ENCODE data around the gene KRT78.

- TF ChIP-seq ZC3H4 (CRISPR knock-in tag; IDR thresholded peaks at IDR 0.05; ENCODE audit: borderline replicate concordance) (no peak), CBX8 (IDR thresholded peaks at IDR 0.05; ENCODE audit: borderline replicate concordance, extremely low read depth, low read depth, low read length, poor library complexity, severe bottlenecking) (no peak), POLR2A (conservative IDR thresholded peaks at IDR 0.05) (no peak), BMI1 (IDR thresholded peaks at IDR 0.05; ENCODE audit: low read length) (no peak), YY1 (IDR thresholded peaks at IDR 0.05; ENCODE audit: borderline replicate concordance in 1 of 3, control insufficient read depth in 1 of 3, extremely low read depth in 1 of 3, insufficient read depth in 3 of 3, insufficient read length in 1 of 3, insufficient replicate concordance in 2 of 3, low read depth in 1 of 3, low read length in 2 of 3) (no peak), NFIC (IDR thresholded peaks at IDR 0.05) (no peak), CHD7 (IDR thresholded peaks at IDR 0.05; ENCODE audit: low read depth, low read length) (no peak), ARID3A (IDR thresholded peaks at IDR 0.05; ENCODE audit: borderline replicate concordance, low read depth, low read length) (no peak)
Observed at GRCh38 chr12:52825961-52826360, 22.8 kb downstream of the KRT78 start.

Data from K562 (cell line).